K562 (cell line): ENCODE results near the gene SUMF1. TPM values are rescaled to one million over a fixed set of nuclear protein-coding genes. Genes with fewer than 3 reads are reported as not detected.

ENCODE experiments used
- ARID3A ChIP-seq: IDR thresholded peaks from 2 replicates; pipeline ENCODE4 v1.6.1; 2012; ENCODE audit warnings: low read depth, low read length, improper control_type of control experiment, borderline replicate concordance
- CHAMP1 ChIP-seq: fragments of 450-650 bp; IDR thresholded peaks from 2 replicates; pipeline ENCODE4 v1.6.1; 2016; ENCODE audit warnings: mild to moderate bottlenecking
- CHD7 ChIP-seq: fragments of 200-600 bp; sonication (generic); IDR thresholded peaks from one replicate; pipeline ENCODE4 v1.6.1; 2012; ENCODE audit warnings: mild to moderate bottlenecking, low read depth, low read length, inconsistent platforms
- EP300 ChIP-seq: IDR thresholded peaks from 2 replicates; pipeline ENCODE4 v1.6.1; 2012; ENCODE audit warnings: low read length, improper control_type of control experiment
- HDAC2 ChIP-seq: fragments of 450-650 bp; IDR thresholded peaks from 2 replicates; pipeline ENCODE4 v1.6.1; 2016; ENCODE audit warnings: mild to moderate bottlenecking
- RBM25 ChIP-seq: fragments of 200-400 bp; formaldehyde crosslinking; IDR thresholded peaks from 2 replicates; pipeline ENCODE4 v1.6.1; 2018; ENCODE audit warnings: low read length, low read depth, moderate library complexity; ENCODE audit not compliant: severe bottlenecking
- SMARCB1 ChIP-seq: IDR thresholded peaks from 2 replicates; pipeline ENCODE4 v1.6.1; 2011; ENCODE audit warnings: improper control_type of control experiment, low read depth; ENCODE audit not compliant: insufficient read length
- ZBTB49 ChIP-seq: sonication (generic); formaldehyde crosslinking; IDR thresholded peaks from 2 replicates; pipeline ENCODE4 v1.8.0; 2022; ENCODE audit warnings: missing genetic modification reagents, mild to moderate bottlenecking, borderline replicate concordance
- polyA plus RNA-seq, 8 experiments: library from polyadenylated mRNA; depleted of rRNA in 4 of 8; stranded (reverse) in 5 of 8; unstranded in 3 of 8; fragments of >200 nt; fragmentation: Nextera tagmentation in 2 of 8; fragmentation: Illumina TruSeq in 1 of 8; extraction: Ambion mirVana in 2 of 8; extraction: Trizol in 1 of 8; gene quantifications; 2 replicates each; pipeline versions ENCODE4 v1.2.1 to v1.2.3, GENCODE V29; 2011 to 2014; ENCODE audit warnings: inconsistent platforms in 1 of 8, missing spikeins in 1 of 8
- total RNA-seq, 7 experiments: library from RNA; depleted of rRNA in 6 of 7; stranded (reverse); fragments of >200 nt in 6 of 7; fragmentation: Illumina TruSeq in 2 of 7; extraction: Trizol in 2 of 7; gene quantifications; 2 replicates each; pipeline versions ENCODE4 v1.2.1 to v1.2.3, GENCODE V29; 2011 to 2021; ENCODE audit warnings: low replicate concordance in 1 of 7

The SUMF1 gene
- total and polyA plus RNA-seq, 9 of the 15 experiments (the other 6 are each of a cell fraction or from before 2014, with no cell fraction given): 1.3 to 7.4 (median 4.2) TPM

- TF ChIP-seq CHD7 (no peak), SMARCB1 (no peak), ARID3A (peak; percentile 49; the same call in 1 of the 2 replicates), HDAC2 (0 out of 2 replicates have a peak, but pooled peaks have one; percentile 41), RBM25 (peak; percentile 85), ZBTB49 (CRISPR knock-in tag) (no peak), CHAMP1 (no peak), EP300 (peak; percentile 55; the same call in 1 of the 2 replicates)
Measured at GRCh38 chr3:4462369-4463040, 4.6 kb downstream of the SUMF1 start (continued).
